ENCODE results near the gene TRAPPC11. TPM values are rescaled to one million over a fixed set of nuclear protein-coding genes. Genes with fewer than 3 reads are reported as not detected.

The TRAPPC11 gene
- total RNA-seq, 1 experiment from 2014 or later, result 32.2 TPM

- Histone ChIP-seq H3K27me3 (ENCODE audit: insufficient read depth, low read length) (no peaks in the 10 kb centered on the region), H4K8ac (replicated peaks; ENCODE audit: insufficient read length, low read depth, low read length) (no peak overlapping the region), H3K4me1 (ENCODE audit: insufficient read depth, low read length) (no peaks in the 10 kb centered on the region), H2BK120ac (ENCODE audit: low read depth, low read length, poor library complexity, severe bottlenecking) (no peak overlapping the region), H4K20me1 (ENCODE audit: control insufficient read depth, insufficient read depth, insufficient read length) (no peaks in the 10 kb centered on the region), H3K9ac (ENCODE audit: extremely low read depth, insufficient read length, low read length) (no peak overlapping the region), H3K14ac (ENCODE audit: insufficient read depth, low read length) (no peak overlapping the region), H3T11ph (ENCODE audit: low read length) (no peak overlapping the region), H3K79me1 (ENCODE audit: insufficient read depth, low read depth, low read length, poor library complexity, severe bottlenecking) (no peaks in the 10 kb centered on the region), H3K9me3 (ENCODE audit: control insufficient read depth, low read depth, low read length) (no peaks in the 10 kb centered on the region), H3K18ac (ENCODE audit: insufficient read length, low read depth, low read length) (no peak overlapping the region), H3K27ac (ENCODE audit: insufficient read length, low read depth, low read length) (no peak overlapping the region), H2BK15ac (ENCODE audit: low read depth, low read length) (no peak overlapping the region), H3K4ac (ENCODE audit: low read depth, low read length) (no peak overlapping the region), H3K56ac (ENCODE audit: insufficient read length, low read depth, low read length) (no peak overlapping the region), H3K23ac (ENCODE audit: insufficient read length, low read depth, low read length) (no peak overlapping the region), H3K79me2 (ENCODE audit: insufficient read depth, low read length) (no peaks in the 10 kb centered on the region), H3K4me2 (ENCODE audit: insufficient read depth, insufficient read length, low read length) (no peak overlapping the region), H2BK20ac (ENCODE audit: low read depth, low read length, poor library complexity, severe bottlenecking) (no peak overlapping the region), H2AK5ac (ENCODE audit: insufficient read length, low read length) (no peak overlapping the region), H2BK12ac (ENCODE audit: insufficient read length, low read depth, low read length) (no peak overlapping the region), H2AFZ (ENCODE audit: low read length) (no peak overlapping the region), H4K5ac (ENCODE audit: insufficient read length, low read depth, low read length) (no peak overlapping the region), H2BK5ac (ENCODE audit: insufficient read length, low read length) (no peak overlapping the region), H4K91ac (ENCODE audit: insufficient read length, low read depth, low read length) (no peak overlapping the region), H3K23me2 (ENCODE audit: insufficient read length, low read depth, low read length, poor library complexity, severe bottlenecking) (no peaks in the 10 kb centered on the region)
- no peak for TF ChIP-seq CTCF (conservative IDR thresholded peaks at IDR 0.05)
- Mint-ChIP-seq H3K36me3 (ENCODE audit: insufficient read depth in 1 of 3, low read depth in 3 of 3) (peaks cover 53 to 87% (median 85%) of the 10 kb centered on the region in 3 experiments), H3K4me1 (no peaks in the 10 kb centered on the region; a peak in 1 of 4 replicates), H3K27me3 (ENCODE audit: low read depth) (no peaks in the 10 kb centered on the region), H3K9me3 (no peaks in the 10 kb centered on the region; a peak in 1 of 5 replicates), H3K4me3 (no peak overlapping the region), H3K27ac (no peak overlapping the region)
- WGBS (ENCODE audit: extremely low coverage, insufficient read length, low lambda C conversion rate), result no CpG with 5 or more reads among the region's 4 CpGs
- DNase-seq, result no peak
These were observed 41.3 kb downstream of the TRAPPC11 start for GRCh38 chr4:183700407-183700806.

Measured in H9 (cell line).